GM18868 (cell line): ENCODE results near the gene MMRN2.
A peak's percentile ranks its signal among the peaks of the same experiment; 100 is the strongest.
"Not testable (repeated sequence)": the region's sequence is repeated elsewhere in the genome, so short reads cannot be mapped to it uniquely, and the experiment has no call there.

Experiments
- ATAC-seq: cut with Tn5 transposase; IDR thresholded peaks from one replicate; pipeline ENCODE4 v1.9.1; 2021; ENCODE audit warnings: mild to moderate bottlenecking, moderate library complexity; ENCODE audit not compliant: unreplicated experiment

The MMRN2 gene, protein sequence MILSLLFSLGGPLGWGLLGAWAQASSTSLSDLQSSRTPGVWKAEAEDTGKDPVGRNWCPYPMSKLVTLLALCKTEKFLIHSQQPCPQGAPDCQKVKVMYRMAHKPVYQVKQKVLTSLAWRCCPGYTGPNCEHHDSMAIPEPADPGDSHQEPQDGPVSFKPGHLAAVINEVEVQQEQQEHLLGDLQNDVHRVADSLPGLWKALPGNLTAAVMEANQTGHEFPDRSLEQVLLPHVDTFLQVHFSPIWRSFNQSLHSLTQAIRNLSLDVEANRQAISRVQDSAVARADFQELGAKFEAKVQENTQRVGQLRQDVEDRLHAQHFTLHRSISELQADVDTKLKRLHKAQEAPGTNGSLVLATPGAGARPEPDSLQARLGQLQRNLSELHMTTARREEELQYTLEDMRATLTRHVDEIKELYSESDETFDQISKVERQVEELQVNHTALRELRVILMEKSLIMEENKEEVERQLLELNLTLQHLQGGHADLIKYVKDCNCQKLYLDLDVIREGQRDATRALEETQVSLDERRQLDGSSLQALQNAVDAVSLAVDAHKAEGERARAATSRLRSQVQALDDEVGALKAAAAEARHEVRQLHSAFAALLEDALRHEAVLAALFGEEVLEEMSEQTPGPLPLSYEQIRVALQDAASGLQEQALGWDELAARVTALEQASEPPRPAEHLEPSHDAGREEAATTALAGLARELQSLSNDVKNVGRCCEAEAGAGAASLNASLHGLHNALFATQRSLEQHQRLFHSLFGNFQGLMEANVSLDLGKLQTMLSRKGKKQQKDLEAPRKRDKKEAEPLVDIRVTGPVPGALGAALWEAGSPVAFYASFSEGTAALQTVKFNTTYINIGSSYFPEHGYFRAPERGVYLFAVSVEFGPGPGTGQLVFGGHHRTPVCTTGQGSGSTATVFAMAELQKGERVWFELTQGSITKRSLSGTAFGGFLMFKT

GRCh38 chr10:86957471-86958115 lies at the start of gene MMRN2:
MMRN2 (minus strand) TSS chr10:86957615; CDS start chr10:86957541, 74 bp downstream.
- no peak for ATAC-seq

DNA sequence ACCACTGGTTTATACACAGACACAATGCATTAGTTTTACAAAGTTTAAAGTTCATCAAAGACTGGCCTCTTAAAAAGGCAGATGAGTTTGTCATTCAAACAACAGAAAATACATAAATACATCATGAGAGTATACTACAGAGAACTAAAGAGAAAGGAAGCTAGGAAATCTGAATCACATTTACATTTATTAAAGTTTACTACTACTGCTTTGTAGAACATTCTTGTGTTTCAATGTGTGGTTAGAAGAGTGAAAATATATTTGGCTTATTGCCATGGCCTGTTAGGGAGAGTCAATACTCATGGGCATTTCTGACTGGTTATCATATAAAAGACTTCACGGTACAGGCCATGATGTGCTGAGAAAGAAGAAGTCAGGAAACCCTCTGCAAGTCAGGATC lies 49.7 kb upstream of the MMRN2 start:
- ATAC-seq = not testable (repeated sequence)

DNA sequence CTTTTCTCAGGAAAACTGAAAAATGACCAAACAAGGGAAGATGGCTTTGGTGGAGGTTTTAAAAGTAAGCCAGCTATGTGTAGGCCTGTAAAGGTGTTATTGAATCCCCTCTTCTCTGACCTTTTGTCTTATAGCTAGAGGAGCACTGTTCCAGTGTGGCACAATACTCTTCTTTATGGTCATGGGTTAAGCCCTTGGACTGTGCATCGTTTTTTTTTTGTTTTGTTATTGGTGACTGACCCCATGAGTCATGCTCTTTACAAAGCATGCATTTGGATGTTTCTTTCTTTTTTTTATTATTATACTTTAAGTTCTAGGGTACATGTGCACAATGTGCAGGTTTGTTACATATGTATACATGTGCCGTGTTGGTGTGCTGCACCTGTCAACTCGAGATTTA lies 43.1 kb upstream of the MMRN2 start:
- ATAC-seq = no peak

DNA sequence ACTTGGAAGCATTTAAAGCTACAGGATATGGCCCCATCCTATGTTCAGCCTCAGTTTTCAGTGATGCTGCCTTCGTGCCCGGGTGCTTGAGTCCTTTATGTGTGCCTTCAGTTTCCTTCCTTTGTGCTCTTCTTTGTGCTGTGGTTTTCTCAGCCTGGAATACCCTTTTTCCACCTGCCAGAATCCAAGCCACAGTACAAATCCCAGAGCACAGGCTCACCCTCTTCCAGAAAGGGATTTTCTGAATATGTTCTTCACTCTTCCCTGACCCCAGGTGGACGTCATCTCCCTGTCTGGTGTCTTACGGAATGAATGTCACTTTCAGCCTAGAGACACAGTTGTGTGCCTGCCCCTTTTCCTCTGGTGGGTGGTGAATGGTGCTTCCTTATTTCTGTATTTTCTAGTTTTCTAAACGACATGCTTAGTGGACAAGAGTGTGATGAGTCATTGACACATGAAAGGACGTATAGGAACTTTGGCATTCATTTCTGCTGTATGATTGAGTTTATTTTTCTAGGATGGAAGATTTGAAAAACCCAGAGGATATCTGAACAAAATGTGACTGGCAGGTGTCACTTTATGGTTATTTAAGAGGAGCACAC lies 42.5 kb upstream of the MMRN2 start:
- not testable (repeated sequence) for ATAC-seq

DNA sequence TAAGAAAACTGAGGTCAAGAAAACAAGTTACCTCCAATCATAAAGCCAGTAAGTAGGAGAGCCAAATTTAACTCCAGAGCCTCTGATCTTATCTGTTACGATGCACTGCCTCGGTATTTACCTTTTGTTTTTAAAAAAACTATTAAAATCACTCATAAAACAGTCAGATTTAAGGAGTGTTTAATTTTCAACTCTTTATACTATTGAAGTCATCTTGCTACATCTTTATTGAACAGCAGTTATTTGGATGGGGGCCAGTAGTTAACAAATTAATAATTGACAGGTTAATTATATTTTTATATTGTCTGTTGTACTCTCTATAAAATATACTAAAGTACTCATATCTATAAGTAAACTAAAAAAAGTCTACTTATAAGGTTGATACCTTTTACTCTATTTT lies 35.5 kb upstream of the MMRN2 start:
- ATAC-seq = no peak

DNA sequence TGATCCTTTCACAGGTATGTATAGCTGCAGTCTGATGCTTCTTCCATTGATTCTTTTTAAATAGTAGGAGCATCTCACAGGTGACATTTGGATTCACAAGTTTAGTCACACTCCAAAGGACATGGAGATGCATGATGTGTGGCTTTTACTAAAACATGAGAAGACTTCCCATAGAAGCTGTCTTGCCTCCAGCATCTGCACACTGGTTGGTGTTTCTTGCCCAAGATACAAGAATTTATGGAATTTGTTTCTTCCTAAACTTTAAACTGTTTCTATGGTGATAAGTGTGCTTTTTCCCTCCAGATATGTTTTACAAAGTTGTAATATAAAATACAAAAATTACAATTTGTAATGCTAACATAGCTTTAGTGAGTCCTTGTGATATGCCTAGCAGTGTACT lies 35.0 kb upstream of the MMRN2 start:
- no peak for ATAC-seq

- ATAC-seq = not testable (repeated sequence)
Observed at GRCh38 chr10:86991362-86991761, 33.9 kb upstream of the MMRN2 start.

GRCh38 chr10:86988520-86988919 lies 31.1 kb upstream of the MMRN2 start:
- ATAC-seq = no peak

GRCh38 chr10:86984498-86984897 lies 27.1 kb upstream of the MMRN2 start:
- not testable (repeated sequence) for ATAC-seq

GRCh38 chr10:86981716-86982115 lies 24.3 kb upstream of the MMRN2 start:
- no peak for ATAC-seq

DNA sequence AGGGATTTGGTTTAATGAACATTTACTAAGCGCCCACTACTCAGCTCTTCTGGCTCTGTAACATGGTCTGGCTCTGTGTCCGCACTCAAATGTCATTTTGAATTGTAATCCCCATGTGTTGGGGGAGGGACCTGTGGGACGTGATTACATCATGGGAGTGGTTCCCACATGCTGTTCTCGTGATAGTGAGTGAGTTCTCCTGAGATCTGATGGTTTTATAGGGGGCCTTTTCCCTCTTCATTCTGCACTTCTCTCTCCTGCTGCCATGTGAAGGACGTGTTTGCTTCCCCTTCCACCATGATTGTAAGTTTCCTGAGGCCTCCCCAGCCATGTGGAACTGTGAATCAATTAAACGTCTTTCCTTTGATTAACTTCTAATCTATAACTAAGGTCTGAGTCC lies 23.6 kb upstream of the MMRN2 start:
- not testable (repeated sequence) for ATAC-seq

GRCh38 chr10:86979977-86980448 lies 22.6 kb upstream of the MMRN2 start:
- no peak for ATAC-seq

GRCh38 chr10:86979296-86979818 lies 21.9 kb upstream of the MMRN2 start:
- ATAC-seq = no peak

DNA sequence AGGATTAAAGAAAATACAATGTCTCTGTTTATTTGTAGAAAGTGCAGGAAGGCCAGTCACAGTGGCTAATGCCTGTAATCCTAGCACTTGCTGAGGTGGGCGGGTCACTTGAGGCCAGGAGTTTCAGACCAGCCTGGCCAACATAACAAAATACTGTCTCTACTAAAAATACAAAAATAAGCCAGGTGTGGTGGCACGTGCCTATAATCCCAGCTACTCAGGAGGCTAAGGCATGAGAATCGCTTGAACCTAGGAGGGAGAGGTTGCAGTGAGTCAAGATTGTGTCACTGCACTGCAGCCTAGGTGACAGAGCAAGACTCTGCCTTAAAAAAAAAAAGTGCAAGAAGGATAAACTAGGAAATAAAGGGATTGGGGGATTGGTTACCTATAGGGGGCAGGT lies 21.0 kb upstream of the MMRN2 start:
- not testable (repeated sequence) for ATAC-seq

GRCh38 chr10:86976362-86977056 lies 19.1 kb upstream of the MMRN2 start:
- ATAC-seq = no peak

- no peak for ATAC-seq
Observed at GRCh38 chr10:86974484-86974883, 17.1 kb upstream of the MMRN2 start.

DNA sequence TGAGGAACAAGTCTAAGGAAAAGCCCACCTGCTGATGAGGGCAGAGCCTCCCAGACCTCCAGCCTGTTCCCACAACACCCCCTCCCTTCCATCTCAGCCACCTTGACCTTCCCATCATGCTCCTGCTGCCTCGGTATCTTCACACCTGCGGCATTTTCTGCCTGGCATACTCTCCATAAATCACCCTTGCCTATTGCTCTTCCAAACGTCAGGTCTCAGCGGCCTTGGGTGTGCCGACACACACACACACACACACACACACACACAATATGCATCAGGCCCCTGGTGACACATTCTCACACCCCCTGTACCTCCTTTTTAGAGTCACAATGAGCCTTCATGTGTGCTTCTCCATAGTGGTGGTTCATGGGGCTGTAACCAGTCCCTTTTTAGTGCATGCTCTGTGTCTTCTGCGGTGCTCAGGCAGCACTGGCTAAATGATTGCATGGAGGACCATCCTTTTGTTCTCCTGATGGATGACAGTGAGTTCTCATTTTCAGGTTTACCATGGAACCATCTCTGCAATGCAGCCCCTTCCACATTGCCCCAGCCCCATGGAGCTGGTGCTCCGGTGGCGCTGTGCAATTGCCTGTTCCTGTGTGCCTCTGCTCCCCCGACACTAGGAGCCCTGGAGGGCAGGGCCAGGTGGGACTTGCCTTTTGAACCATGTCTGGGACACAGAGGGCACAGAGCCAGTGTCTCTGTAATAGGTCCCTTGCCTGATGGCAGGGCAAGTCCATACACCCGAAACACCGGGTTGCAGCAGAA lies 15.4 kb upstream of the MMRN2 start:
- ATAC-seq = no peak

DNA sequence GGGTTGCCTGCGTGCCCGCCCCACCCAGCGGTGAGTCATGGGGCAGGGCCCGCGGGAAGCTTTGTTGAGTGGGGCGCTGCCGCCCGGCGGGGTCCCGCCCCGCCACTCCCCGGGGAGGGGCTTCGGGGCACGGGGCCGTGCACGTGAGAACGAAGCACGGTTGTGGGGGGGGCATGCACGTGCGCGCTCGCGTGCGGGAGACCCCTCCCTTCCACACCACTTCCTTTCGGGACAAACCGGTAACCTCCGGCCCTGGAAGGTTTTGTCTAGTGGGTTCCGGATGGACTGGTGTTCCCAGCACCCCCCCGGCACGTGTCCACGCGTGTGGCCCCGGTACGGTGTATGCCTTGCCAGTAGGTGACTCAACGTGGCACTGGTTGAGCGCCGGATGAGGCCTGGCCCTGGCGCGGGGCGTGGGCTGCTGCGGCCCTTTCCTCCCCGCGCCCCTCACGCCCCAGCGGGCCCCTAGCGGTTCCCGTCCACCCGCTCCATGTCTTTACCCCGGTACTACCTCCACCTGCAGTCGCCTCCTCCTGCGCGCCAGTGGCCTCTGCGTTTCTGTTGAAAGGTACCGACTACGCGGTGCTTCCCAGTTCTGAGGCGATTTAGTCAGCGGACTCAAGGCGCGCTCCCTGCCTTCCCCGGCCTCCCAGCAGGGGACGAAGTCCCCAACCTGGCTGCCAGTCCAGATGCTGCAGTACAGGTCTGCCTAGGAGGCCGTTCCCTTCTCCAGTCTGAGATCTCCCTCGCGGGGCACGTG lies 14.0 kb upstream of the MMRN2 start:
- peak; percentile 80 for ATAC-seq

DNA sequence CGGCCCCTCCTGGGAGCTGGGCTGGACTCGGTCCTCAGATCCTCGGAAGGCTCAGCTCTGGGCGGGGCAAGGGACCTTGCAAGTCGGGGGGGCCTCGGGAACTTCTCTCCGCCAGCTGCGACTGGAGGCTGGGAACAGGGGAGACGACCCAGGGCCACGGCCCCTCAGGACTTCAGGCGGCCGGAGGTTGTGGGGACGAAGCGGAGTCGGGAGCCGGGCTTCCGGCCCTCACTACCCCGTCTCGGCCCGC lies 13.5 kb upstream of the MMRN2 start:
- no peak for ATAC-seq
